ENCODE measurements around the gene PDIA2. TPM values are rescaled to one million over a fixed set of nuclear protein-coding genes. Genes with fewer than 3 reads are reported as not detected.
A peak's percentile ranks its signal among the peaks of the same experiment; 100 is the strongest.

PDIA2 gene
- total RNA-seq, 1 experiment from 2014 or later = 0.18 TPM

GRCh38 chr16:280991-281659 lies 1.8 kb upstream of the PDIA2 start:
- Histone ChIP-seq H3K9me3 (replicated peaks) (no peaks in the 10 kb centered on the region), H3K4me3 (no peak overlapping the region), H3K4me1 (0 out of 2 replicates have a peak, but pooled peaks cover 2% of the 10 kb centered on the region), H3K36me3 (no peaks in the 10 kb centered on the region), H3K27me3 (no peaks in the 10 kb centered on the region), H3K27ac (no peak overlapping the region)
- no peak for DNase-seq

- DNase-seq = no peak
- H3K27ac ChIP-seq = no peak overlapping the region
- peaks cover 4% of the 10 kb centered on the region; the same call in 1 of the 2 replicates for H3K9me3 ChIP-seq (replicated peaks)
- no peaks in the 10 kb centered on the region; the same call in 1 of the 2 replicates for H3K36me3 ChIP-seq
- H3K4me3 ChIP-seq = no peak overlapping the region
- H3K27me3 ChIP-seq = no peaks in the 10 kb centered on the region
- 0 out of 2 replicates have a peak, but pooled peaks cover 2% of the 10 kb centered on the region for H3K4me1 ChIP-seq
These were observed 1.2 kb upstream of the PDIA2 start for GRCh38 chr16:281660-282255.

GRCh38 chr16:282491-282890 lies 473 bp upstream of the PDIA2 start:
- H3K27ac ChIP-seq = no peak overlapping the region
- H3K36me3 ChIP-seq = peaks cover 6% of the 10 kb centered on the region
- peaks cover 4% of the 10 kb centered on the region; the same call in 1 of the 2 replicates for H3K9me3 ChIP-seq (replicated peaks)
- DNase-seq = no peak
- H3K4me1 ChIP-seq = 0 out of 2 replicates have a peak, but pooled peaks cover 2% of the 10 kb centered on the region
- no peak overlapping the region for H3K4me3 ChIP-seq
- no peaks in the 10 kb centered on the region for H3K27me3 ChIP-seq

DNA sequence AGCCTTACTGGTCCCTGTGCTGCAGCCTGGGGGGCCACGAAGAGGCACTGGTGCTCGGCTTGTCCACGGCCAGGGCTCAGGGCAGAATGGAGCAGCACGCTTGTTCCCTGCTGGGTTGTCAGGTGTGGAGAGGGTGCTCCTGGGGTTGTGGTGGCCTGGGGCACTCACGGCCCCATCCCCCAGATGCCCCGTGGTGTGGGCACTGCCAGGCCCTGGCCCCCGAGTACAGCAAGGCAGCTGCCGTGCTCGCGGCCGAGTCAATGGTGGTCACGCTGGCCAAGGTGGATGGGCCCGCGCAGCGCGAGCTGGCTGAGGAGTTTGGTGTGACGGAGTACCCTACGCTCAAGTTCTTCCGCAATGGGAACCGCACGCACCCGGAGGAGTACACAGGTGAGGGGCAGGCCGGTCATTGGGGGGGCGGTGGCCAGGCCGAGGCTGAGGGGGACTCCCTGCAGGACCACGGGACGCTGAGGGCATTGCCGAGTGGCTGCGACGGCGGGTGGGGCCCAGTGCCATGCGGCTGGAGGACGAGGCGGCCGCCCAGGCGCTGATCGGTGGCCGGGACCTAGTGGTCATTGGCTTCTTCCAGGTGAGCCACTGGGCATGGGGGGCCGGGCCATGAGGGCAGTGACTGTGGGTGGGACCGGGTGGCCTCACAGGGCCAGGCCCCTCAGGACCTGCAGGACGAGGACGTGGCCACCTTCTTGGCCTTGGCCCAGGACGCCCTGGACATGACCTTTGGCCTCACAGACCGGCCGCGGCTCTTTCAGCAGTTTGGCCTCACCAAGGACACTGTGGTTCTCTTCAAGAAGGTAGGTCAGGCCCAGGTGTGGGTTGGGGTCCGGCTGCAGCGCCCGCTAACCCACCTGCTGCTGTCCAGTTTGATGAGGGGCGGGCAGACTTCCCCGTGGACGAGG lies 1.5 kb downstream of the PDIA2 start:
- no peaks in the 10 kb centered on the region for H3K4me1 ChIP-seq
- no peak overlapping the region for H3K4me3 ChIP-seq
- no peak for DNase-seq
- H3K27ac ChIP-seq = no peak overlapping the region
- peaks cover 4% of the 10 kb centered on the region; the same call in 1 of the 2 replicates for H3K9me3 ChIP-seq (replicated peaks)
- no peaks in the 10 kb centered on the region for H3K27me3 ChIP-seq
- H3K36me3 ChIP-seq = peaks cover 17% of the 10 kb centered on the region

DNA sequence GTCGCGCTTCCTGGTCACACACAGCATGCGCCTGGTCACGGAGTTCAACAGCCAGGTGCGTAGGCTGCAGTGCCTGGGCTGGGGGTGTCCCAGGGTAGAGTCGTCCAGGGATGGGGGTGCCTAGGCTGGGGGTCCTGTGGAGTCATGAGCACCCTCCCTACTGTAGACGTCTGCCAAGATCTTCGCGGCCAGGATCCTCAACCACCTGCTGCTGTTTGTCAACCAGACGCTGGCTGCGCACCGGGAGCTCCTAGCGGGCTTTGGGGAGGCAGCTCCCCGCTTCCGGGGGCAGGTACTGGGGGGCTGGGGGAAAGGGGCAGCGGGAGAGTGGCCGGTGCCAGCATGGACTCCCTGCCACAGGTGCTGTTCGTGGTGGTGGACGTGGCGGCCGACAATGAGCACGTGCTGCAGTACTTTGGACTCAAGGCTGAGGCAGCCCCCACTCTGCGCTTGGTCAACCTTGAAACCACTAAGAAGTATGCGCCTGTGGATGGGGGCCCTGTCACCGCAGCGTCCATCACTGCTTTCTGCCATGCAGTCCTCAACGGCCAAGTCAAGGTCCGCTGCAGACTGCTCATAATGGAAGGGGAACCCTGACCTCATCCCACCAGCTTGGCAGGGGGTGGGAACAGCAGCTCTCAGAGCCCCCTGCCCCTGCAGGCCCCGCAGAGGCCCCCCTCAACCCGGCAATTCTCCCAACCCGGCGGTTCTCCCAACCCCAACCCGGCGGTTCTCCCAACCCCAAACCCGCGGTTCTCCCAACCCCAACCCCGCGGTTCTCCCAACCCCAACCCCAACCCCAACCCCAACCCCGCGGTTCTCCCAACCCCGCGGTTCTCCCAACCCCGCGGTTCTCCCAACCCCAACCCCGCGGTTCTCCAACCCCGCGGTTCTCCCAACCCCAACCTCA lies 2.4 kb downstream of the PDIA2 start:
- Histone ChIP-seq H3K9me3 (replicated peaks) (peaks cover 4% of the 10 kb centered on the region; the same call in 1 of the 2 replicates), H3K36me3 (peaks cover 20% of the 10 kb centered on the region), H3K27ac (no peak overlapping the region), H3K27me3 (no peaks in the 10 kb centered on the region), H3K4me1 (no peaks in the 10 kb centered on the region), H3K4me3 (no peak overlapping the region)
- DNase-seq = peak; percentile 50 to 65

DNA sequence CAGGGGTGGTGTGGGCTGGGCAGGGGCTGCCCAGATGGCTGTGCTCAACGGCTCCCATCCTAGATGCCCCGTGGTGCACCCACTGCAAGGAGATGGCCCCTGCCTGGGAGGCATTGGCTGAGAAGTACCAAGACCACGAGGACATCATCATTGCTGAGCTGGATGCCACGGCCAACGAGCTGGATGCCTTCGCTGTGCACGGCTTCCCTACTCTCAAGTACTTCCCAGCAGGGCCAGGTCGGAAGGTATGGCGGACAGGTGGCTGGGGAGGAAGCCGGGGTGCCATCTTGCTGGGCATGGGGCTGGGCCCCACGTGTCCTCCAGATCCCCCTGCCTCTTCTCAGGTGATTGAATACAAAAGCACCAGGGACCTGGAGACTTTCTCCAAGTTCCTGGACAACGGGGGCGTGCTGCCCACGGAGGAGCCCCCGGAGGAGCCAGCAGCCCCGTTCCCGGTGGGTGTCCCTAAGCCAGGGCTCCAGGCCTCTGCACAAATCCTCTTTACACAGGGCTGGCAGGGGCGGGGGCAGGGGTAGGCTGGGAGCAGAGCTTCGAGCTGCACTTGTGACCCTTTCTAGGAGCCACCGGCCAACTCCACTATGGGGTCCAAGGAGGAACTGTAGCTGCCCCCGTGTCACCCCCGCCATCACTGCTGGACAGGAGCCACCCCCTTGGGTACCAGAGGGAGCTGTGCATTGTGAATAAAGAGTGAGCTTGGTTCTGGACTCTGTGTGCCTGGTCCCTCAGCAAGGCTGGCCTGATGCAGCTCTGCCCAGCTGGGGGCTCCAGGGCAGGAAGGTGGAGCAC lies 3.7 kb downstream of the PDIA2 start:
- H3K36me3 ChIP-seq = peaks cover 23% of the 10 kb centered on the region
- no peak for DNase-seq
- H3K27me3 ChIP-seq = no peaks in the 10 kb centered on the region
- no peaks in the 10 kb centered on the region for H3K4me1 ChIP-seq
- no peak overlapping the region for H3K27ac ChIP-seq
- peaks cover 4% of the 10 kb centered on the region; the same call in 1 of the 2 replicates for H3K9me3 ChIP-seq (replicated peaks)
- no peak overlapping the region for H3K4me3 ChIP-seq

GRCh38 chr16:287298-287811 lies 4.4 kb downstream of the PDIA2 start:
- H3K27me3 ChIP-seq = no peaks in the 10 kb centered on the region
- no peak overlapping the region for H3K27ac ChIP-seq
- DNase-seq = no peak
- H3K9me3 ChIP-seq (replicated peaks) = peaks cover 4% of the 10 kb centered on the region; the same call in 1 of the 2 replicates
- no peak overlapping the region for H3K4me3 ChIP-seq
- H3K4me1 ChIP-seq = no peaks in the 10 kb centered on the region
- H3K36me3 ChIP-seq = peaks cover 23% of the 10 kb centered on the region

DNA sequence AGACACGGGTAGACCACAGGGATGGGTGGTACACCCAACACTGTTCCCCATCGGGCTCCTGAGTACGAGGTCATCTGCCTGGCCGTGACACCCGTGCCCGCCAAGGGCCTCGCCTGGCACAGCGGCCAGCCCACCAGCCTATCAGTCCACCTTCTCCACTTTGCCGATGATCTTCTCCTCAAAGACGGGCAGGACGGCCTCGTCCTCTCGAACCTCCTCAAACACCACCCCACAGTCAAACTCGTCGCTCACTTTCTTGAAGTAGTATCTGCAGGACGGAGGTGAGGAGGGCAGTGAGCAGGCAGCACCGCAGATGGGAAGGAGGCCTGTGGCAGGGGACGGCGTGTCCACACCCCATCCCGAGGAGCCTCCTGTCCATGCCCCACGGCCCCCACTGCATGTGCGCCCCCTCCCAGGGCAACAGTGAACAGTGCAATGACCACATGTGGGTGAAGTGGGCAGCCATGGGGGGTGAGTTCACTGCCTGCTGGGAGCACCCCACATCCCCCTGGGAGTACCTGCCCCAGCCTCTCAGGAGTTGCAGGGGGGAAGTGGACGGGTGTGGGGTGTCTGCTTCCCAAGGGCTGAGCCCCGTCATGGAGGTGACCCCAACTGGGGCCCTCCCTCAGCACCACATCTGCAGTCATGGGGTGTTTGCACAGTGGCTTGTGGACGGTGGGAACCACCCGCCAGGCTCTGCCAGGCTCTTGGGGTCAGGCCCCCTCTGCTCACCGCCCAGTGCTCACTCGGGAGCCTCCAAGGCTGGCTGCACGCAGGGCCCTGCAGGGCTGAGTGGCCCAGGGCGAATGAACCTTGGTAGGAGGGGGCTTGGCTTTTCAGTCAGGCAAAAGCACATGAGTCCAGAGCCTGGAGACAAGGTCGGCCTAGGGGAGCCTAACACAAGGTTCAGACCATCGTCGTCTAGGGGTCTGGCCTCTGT lies 5.3 kb downstream of the PDIA2 start:
- no peak for DNase-seq
- peaks cover 23% of the 10 kb centered on the region for H3K36me3 ChIP-seq
- H3K4me1 ChIP-seq = no peaks in the 10 kb centered on the region

DNA sequence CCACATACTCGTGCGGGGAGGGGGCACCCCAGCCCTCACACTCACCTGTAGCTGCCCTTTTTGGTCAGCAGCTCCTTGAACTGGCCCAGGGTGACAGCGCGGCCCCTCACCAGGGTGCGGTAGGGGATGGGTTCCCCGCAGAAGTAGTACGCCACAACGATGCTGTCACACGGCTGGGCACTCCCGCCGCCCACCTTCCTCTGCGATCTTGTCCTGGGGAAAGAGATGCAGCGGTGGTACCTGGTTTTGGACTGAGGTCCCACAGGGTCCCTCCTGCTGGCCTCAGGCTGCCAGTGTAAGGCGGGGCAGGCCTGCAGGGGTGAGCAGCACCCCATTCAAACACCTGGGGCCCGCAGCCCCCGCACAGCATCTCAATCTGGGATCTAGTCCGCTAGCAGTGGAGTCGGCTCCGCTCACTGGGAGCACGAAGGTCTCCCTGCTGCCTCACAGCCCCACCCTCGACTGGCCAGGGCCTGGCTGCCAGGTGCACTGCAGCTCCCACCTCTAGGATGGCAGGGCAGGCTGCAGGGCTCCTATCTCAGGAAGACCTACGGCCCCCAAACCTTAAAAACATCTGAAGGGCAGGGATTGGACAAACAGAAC lies 6.5 kb downstream of the PDIA2 start:
- no peak overlapping the region for H3K27ac ChIP-seq
- H3K9me3 ChIP-seq (replicated peaks) = peaks cover 4% of the 10 kb centered on the region; the same call in 1 of the 2 replicates
- peaks cover 23% of the 10 kb centered on the region for H3K36me3 ChIP-seq
- no peaks in the 10 kb centered on the region for H3K27me3 ChIP-seq
- H3K4me1 ChIP-seq = no peaks in the 10 kb centered on the region
- no peak overlapping the region for H3K4me3 ChIP-seq
- DNase-seq = no peak

More for the DNA sequence above, 5.3 kb downstream of the PDIA2 start:
- no peaks in the 10 kb centered on the region for H3K27me3 ChIP-seq
- no peak overlapping the region for H3K4me3 ChIP-seq
- H3K27ac ChIP-seq = no peak overlapping the region
- H3K9me3 ChIP-seq (replicated peaks) = peaks cover 4% of the 10 kb centered on the region; the same call in 1 of the 2 replicates

DNA sequence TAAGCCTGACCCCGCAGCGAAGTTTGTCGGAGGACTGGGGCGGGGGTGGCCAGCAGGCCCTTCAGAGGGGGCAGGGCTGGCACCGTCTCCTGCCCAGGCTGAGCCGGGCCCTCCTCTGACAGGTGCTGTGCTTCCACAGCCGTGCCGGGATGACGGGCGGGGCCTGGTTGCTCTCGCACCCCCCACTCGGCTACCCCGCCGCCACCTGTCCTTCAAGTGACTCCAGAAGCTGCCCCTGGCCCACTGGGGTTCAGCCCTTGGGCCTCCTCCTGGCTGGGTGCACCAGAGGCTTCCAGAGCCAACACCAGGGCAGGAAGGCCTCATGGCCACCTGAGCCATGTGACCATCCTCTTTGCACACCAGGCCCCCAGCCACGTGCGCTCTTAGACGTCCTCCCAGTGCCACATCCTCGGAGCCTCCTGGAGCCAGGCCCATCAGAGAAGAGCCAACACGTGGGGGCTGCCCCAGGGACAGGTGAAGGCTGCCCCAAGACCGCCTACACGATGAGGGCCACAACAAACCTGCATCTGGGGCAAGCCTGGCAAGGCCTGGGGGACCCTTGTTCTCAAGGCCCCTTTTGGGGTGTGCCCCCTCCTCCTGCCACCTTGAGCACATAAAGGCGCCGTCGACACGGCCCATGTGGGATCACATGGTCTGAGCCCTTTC lies 7.2 kb downstream of the PDIA2 start:
- Histone ChIP-seq H3K9me3 (replicated peaks) (peaks cover 4% of the 10 kb centered on the region; the same call in 1 of the 2 replicates), H3K4me1 (no peaks in the 10 kb centered on the region), H3K27ac (no peak overlapping the region), H3K27me3 (no peaks in the 10 kb centered on the region), H3K4me3 (no peak overlapping the region), H3K36me3 (peaks cover 23% of the 10 kb centered on the region)
- DNase-seq = no peak

GRCh38 chr16:290681-291405 lies 7.9 kb downstream of the PDIA2 start:
- no peak overlapping the region for H3K4me3 ChIP-seq
- DNase-seq = no peak
- H3K27me3 ChIP-seq = no peaks in the 10 kb centered on the region
- peaks cover 4% of the 10 kb centered on the region; the same call in 1 of the 2 replicates for H3K9me3 ChIP-seq (replicated peaks)
- H3K4me1 ChIP-seq = no peaks in the 10 kb centered on the region
- no peak overlapping the region for H3K27ac ChIP-seq
- H3K36me3 ChIP-seq = peaks cover 23% of the 10 kb centered on the region

Data from SJCRH30 (cell line).